GM20431 (cell line): Measurements from ENCODE around the gene ANKMY1.
"Not testable (repeated sequence)": the region's sequence is repeated elsewhere in the genome, so short reads cannot be mapped to it uniquely, and the experiment has no call there.

Source experiments
- in situ Hi-C: fragments of 300-500 bp; cut with MseI, MboI; formaldehyde crosslinking; loops from one replicate; pipeline ENCODE4 v1.15.0; 2020; ENCODE audit warnings: low sequenced_read_pairs; ENCODE audit not compliant: unreplicated experiment

Gene ANKMY1

DNA sequence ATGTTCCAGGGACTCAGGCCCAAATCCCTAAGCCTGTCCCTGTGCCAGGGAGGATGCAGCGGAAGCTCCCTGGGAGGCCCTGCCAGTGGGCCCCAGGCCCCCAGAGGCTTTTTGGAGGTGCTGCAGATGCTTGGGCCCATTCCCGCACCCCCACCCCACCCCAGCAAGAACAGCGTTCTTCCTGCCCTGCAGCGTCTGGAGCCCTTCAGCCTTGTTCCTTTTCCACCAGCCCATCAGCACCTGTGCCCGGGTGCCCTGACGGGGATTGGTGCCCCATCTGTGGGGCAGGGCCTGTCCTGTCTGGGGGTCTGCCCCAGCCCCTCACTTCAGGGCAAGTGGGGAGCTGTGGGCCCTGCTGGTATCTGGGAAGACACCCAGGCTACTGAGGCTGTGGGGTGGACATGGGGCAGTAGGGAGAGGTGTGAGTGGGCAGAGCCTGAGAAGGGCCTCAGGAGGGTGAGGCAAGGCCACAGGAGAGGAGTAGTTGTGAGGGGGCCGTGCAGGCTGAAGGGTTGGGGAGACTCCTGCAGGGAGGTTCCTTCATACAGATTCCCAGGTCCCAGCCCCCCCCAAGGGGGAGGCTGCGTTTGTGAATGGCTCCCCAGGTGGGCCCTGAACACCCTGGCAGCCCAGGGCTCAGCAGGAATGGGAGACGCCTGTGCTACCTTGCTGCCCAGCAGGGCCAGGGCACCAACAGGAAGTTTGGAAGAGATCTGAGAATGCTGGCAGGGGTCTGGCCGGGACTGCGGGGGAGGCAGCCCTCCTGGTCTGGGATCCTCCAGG is 12.9 kb upstream of the ANKMY1 start:
- in situ Hi-C loops = no loop called here

DNA sequence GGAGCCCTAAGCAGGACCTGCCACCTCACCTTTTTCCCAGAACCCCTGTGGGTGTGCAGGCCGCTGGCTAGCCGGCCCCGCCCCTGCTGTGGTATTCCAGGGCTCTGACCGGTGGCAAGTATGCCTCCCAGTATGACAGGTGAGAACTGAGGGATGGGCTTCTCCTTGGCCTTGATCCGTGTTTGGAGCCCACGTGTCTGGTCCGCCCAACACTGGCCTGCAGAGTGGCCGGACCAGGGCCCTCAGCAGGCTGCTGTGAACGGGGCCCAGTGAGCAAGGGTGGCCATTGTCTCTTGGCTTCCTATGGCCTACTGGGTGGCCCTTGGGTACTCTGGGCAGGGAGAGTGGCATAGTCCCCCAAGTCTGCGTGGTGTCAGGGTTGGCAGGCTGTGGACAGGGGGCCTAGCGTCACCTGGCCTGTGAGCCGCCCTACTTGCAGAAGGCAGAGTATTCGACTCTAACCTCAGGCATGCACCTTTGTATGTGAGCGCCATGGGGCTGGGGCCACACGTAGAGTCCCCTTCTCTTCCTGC is 12.3 kb upstream of the ANKMY1 start:
- in situ Hi-C loops = no loop called here

DNA sequence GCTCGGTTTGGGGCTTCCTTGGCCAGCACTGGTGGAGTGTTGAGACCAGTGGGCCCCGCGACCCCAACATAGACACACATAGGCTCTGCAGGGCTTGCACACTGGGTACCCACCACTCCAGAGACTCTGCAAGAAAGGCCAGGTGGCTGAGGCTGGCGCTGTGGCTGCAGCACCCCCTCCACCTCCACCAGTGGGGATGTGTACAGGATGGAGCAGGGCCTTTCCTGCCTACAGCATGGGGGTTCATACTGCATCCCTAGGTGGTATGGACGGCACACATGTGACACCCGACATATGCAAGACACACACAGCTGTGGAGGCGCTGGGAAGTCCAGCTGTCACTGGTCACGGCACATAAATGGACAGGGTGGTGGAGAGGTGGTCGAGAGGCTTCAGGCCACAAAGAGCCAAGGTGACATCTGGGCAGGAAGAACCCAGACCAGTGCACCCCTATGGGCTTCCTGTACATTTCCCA is 11.8 kb upstream of the ANKMY1 start:
- in situ Hi-C loops = no loop called here

DNA sequence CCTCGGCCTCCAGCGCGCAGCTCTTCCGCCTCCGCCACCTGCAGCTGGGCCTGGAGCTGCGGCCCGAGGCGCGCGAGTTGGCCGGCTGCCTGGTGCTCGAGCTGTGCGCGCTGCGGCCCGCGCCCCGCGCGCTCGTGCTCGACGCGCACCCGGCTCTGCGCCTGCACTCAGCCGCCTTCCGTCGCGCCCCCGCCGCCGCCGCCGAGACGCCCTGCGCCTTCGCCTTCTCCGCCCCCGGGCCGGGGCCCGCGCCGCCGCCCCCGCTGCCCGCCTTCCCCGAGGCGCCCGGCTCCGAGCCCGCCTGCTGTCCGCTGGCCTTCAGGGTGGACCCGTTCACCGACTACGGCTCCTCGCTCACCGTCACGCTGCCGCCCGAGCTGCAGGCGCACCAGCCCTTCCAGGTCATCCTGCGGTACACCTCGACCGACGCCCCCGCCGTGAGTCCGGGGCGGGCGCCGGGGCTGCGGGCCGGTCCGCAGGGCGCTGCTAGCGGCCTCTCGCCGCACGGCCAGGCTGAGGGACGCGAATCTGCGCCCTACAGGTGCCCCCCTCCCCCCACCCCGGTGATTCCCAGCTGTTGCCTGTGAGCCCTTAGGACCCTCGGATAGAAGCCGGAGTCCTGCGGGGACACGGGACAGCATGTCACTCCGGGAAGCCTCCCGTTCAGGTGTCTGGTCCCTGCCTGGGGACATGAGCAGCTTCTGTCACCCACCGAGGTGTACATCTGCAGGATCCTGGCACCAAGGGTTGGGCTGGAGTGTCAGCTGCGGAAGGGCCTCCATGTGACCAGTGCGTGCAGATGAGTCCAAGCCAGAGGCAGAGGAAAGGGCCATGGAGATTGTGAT is 11.1 kb upstream of the ANKMY1 start:
- in situ Hi-C loops = no loop called here

GRCh38 chr2:240567872-240568677 is 10.3 kb upstream of the ANKMY1 start, which contains the start of gene RNPEPL1:
TSS of gene RNPEPL1 (plus strand) at chr2:240568484. CDS start at chr2:240568587, 103 bp downstream.
- in situ Hi-C loops = no loop called here

GRCh38 chr2:240567137-240567871 is 9.5 kb upstream of the ANKMY1 start:
- in situ Hi-C loops = no loop called here

GRCh38 chr2:240566203-240567136 is 8.7 kb upstream of the ANKMY1 start:
- in situ Hi-C loops = no loop called here

DNA sequence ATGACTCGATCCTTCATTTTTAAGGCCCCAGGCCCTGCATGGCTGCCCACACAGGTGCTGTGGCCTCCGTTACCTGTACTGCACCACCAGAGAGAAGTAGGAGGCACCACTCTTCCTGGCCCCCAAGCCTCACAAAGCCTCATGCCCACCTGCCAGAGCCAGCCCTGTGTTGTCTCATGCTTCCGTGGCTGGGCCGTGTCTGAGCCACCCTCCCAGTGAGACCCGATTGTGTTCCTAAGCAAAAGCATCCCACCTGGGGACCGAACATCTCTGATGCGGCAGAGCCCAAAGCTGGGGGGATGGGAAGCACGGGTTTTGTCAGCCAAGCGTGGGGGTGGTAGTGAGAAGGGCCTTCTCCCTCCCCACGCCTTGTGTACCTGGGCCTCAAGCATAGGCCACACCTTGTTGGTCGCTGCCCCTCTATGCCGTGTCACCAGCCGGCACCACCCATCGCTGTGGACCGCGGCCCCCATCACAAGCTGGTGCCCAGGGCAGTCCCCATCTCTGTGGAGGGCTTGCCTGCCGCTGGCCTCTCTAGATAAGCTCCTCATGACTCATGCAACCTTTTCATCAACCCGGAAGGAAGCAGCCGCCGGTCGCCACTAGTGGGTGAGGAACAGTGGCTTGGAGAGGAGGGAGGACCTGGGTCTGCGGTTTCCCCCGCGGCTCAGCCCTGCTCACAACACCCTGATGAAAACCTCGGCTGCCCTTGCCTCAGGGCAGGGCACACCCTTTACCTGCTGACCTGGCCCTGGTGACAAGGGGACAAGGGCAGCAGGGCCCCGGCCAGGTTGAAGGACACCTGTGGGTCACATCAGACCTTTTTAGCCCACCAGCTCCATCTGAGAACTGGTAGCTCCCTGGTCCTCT is 7.8 kb upstream of the ANKMY1 start:
- in situ Hi-C loops = no loop called here

GRCh38 chr2:240564561-240565332 is 7.0 kb upstream of the ANKMY1 start:
- in situ Hi-C loops = no loop called here

GRCh38 chr2:240563951-240564560 is 6.3 kb upstream of the ANKMY1 start:
- in situ Hi-C loops = no loop called here

DNA sequence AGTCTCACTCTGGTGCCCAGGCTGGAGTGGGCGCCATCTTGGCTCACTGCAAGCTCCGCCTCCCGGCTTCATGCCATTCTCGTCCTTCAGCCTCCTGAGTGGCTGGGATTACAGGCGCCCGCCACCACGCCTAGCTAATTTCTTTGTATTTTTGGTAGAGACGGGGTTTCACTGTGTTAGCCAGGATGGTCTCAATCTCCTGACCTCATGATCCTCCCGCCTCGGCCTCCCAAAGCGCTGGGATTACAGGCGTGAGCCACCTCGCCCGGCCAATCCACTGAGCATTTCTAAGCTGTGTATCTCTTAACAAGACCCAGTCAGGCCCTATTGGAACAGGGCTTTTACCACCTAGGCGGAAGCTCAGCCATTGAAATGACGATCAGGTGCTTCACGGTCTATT is 5.4 kb upstream of the ANKMY1 start:
- in situ Hi-C loops = not testable (repeated sequence)

GRCh38 chr2:240561325-240561971 is 3.7 kb upstream of the ANKMY1 start:
- in situ Hi-C loops = no loop called here

DNA sequence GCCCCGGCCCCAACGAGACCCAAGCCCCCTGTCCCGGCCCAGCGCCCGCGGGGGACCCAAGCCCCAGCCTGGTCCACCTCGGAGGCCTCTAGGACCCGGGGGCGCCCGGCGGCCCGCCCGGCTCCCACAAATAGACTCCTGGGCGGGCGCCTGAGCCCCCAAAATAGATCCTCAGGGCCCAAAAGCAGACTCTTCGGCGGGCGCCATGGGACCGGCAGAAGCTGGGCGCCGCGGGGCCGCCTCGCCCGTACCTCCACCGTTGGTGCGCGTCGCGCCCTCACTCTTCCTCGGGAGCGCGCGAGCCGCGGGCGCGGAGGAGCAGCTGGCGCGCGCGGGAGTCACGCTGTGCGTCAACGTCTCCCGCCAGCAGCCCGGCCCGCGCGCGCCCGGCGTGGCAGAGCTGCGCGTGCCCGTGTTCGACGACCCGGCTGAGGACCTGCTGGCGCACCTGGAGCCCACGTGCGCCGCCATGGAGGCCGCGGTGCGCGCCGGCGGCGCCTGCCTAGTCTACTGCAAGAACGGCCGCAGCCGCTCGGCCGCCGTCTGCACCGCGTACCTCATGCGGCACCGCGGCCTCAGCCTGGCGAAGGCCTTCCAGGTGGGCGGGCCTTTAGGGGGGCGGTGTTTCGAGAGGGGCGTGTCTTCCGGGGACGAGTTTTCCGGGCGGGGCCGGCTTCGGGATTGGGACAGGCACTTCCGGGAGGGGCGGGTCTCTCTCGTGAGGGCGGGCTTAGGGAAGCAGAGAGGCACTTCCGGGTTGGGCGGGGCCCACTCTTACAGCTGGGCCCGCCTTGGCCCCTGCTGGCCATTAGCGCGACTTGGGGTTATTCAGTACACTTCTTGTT is 2.9 kb upstream of the ANKMY1 start:
- in situ Hi-C loops = no loop called here

GRCh38 chr2:240560084-240560479 is 2.3 kb upstream of the ANKMY1 start, which contains the start of gene DUSP28:
TSS of gene DUSP28 (plus strand) at chr2:240560357. CDS start at chr2:240560685, 328 bp downstream.
- in situ Hi-C loops = no loop called here

- in situ Hi-C loops = no loop called here
Observed at GRCh38 chr2:240559286-240559685, 1.5 kb upstream of the ANKMY1 start.
